GM12801 (cell line): ENCODE results near the gene DAB1.

Experiments used
- TF ChIP-seq, protein P1 (sequence below): IDR thresholded peaks from one replicate; pipeline ENCODE4 v1.5.1; 2011; ENCODE audit warnings: control low read depth; ENCODE audit not compliant: insufficient read length; ENCODE audit errors: extremely low read depth

DAB1 gene

DNA sequence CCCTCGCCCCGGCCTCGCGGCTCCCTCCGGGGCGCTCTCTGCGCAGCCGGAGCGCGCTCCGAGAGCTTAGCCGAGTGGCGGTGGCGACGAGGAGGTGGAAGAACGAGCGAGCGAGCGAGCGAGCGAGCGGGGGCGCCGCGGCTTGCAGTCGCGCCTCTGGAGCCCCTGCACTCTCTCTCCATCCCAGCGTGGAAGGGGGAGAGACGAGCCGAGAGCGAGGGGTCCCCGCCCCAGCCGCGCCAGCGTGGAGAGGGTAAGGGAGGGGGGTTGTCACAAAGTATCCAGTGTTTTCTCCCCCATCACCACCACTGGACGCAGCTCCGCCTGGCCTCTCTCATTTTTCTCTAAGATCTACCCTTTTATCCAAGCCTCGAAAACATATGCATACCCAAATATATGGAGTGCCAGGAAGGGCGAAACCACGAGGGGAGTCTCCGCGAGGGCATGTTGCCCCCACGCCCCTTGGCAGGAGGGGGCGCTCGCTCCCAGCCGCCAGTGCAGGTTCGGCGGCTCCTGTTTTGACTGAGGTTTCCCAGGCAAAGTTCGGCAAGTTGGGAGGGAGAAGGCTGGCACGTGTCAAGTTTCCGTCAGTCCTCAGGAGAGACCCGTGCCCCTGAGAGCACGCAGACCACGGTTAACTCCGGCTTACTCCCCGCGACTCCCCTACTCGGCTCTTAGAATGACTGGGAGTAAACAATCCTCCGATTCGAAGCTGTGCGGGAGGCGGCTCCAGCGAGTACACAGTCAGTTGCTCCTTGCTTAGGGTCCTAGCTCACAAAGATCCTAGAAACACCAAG lies 569 bp upstream of the DAB1 start:
- TF ChIP-seq, protein P1, sequence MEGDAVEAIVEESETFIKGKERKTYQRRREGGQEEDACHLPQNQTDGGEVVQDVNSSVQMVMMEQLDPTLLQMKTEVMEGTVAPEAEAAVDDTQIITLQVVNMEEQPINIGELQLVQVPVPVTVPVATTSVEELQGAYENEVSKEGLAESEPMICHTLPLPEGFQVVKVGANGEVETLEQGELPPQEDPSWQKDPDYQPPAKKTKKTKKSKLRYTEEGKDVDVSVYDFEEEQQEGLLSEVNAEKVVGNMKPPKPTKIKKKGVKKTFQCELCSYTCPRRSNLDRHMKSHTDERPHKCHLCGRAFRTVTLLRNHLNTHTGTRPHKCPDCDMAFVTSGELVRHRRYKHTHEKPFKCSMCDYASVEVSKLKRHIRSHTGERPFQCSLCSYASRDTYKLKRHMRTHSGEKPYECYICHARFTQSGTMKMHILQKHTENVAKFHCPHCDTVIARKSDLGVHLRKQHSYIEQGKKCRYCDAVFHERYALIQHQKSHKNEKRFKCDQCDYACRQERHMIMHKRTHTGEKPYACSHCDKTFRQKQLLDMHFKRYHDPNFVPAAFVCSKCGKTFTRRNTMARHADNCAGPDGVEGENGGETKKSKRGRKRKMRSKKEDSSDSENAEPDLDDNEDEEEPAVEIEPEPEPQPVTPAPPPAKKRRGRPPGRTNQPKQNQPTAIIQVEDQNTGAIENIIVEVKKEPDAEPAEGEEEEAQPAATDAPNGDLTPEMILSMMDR, result no peak

DNA sequence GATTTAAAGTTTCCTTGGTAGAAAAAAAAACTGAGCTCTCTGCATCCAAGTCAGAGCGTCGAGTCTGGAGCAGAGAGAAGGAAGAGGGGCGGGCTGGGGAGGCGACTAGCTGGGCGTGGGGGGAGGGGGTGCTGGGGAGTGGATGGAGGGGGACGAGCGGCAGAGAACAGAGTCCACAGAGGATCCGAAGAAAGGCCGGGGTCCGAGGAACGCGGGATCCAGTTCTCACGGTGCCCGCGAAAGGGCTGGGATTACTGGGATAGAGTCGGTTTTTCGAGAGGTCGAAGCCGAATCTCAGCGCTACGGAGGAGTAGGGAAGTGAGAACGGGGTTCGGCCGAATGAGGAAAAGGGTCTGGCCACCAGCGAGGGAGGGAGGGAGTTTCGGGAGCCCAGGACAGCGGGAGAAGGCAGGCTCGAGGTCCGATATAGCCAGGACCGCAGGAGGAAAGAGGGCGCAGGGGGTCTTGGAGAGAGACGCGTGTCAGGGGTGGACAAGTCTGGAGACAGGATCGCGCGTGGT lies 665 bp downstream of the DAB1 start:
- TF ChIP-seq, protein P1, result no peak

DNA sequence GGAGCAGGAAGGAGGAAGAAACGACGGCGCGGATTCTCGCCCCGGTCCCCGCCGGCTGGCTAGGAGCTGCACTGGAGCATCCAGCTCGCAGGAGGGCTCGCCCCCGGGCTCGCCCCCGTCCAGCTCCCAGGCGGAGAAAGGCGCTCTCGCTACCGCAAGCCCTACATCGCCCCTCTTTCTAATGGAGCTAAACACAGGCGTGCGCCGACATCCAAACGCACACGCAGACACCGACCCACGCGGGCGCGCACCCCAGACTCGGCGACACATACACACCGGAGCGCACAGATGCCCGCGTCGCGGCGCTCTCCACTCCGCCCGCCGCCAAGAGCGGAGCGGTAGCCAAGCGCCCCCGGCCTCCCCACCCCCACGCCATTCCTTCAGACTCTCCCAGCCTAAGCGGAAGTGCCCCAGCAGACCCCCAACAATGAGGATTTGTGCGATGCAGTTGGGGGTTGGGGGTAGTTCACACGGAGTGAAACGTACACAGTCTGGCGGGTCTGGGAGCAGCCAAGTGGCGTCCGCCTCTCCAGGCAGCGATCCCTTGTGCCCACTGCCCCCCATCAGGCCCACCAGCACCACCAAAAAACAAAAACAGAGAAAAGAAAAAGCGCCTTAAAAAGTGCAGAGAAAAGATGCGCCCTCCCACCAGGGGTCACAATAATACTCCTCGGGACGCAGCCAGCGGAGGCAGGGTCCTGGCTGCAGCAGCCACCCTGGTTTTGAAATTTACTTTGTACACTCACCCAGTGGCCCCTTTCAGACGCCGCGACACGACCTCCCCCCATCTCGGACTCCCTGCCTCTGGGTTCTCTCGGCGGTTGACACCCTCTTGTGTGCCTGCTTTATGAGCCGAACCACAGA lies 1.4 kb downstream of the DAB1 start:
- TF ChIP-seq, protein P1, result no peak

DNA sequence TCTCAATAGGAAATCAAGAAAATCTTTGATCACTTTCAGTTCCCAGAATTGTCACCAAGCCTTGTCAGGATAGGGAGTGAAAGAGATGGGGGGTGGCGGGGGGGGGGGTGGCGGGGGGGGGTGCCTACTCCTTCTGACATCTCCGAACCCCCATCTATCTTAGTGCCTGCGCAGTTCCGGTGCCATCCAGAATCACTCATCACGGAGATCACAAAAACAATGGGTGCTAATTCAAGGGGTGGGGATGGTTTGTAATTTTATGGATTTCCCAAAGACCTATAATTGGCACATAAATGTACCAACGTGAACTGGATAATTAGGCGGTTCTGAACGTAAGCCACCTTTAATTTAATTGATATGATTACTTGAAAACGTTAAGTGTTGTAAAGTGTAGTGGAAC lies 2.1 kb downstream of the DAB1 start:
- TF ChIP-seq, protein P1, result no peak

DNA sequence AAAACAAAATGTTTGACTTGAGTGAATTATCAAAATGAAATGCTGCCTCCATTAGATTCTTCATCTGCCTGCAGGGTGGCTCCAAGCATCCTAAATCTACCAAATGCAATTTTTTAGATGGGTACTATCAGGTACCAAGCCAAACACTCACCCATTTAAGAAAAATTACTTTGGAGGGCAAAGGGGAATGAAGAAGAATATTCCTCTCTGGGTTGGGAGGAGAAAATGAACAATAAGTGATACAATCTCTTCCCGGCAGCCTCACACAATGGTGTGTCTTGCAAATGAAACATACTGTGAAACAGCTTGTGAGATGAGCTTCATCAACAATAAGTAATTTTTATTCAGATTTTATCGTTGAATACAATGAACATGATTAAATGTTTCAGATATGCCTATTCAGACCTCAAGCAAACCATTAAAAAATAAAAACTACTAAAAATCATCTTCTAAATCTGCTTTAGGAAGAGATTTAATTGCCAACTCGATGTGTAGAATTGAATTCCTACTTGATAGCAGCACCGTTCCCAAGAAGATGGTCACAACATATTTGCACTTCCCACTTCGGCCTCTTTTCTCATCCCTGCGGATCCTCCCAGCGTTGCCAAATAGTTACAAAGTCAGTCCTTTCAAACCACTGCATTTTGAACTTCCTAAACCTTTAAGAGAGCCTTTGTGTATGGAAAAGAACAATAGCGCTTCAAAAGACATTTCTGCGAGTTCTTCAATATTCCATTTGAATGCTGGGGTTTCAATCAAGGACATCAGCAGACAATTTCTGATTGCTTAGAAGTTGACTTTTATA lies 2.7 kb downstream of the DAB1 start:
- TF ChIP-seq, protein P1, result no peak

DNA sequence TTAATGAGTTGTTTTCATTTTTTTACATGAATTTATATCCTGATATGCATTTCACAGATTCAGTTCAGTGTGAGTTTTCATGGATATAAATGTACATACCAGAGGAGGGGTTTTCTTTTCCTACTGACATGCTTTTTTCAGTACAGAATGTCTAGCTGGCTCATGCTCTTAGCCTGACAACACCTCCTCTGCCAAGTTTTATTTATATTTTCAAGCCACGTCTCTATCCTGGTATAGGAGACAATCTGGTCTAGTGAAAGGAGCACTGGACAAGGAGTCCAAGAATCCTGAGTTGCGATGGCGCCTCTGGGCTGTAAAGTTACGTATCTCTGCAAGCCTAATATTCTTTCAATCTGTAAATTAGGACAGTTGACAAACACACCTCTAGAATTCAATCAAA lies 4.9 kb downstream of the DAB1 start:
- TF ChIP-seq, protein P1, result no peak

DNA sequence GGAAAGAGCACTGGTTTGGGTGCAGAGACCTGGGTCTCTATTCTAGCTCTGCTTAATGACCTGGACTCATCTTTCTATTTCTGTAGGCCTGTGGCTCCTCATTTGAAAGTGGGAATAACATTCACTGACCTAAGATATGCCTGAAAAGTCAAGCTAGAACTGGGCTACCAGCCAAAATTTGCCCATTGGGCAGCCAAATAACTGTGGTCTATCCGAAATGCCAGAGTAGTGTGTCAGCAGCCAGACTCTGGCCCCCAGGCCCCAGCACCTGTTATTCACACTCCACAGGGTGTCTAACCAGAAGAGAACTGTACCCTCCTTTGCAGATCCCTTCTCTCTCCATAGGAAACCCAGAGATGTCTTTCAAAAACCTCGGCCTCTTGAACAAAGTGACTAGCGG lies 12.6 kb downstream of the DAB1 start:
- TF ChIP-seq, protein P1, result no peak
